Smooth muscle cell of the brain vasculature (primary cell): ENCODE measurements around the gene GPX6.
"Not testable (repeated sequence)": the region's sequence is repeated elsewhere in the genome, so short reads cannot be mapped to it uniquely, and the experiment has no call there.

Source experiments
- DNase-seq: peaks from one replicate; pipeline ENCODE4 v3.0.0-alpha.2; 2012; ENCODE audit warnings: low read depth, low spot score

GPX6 gene

DNA sequence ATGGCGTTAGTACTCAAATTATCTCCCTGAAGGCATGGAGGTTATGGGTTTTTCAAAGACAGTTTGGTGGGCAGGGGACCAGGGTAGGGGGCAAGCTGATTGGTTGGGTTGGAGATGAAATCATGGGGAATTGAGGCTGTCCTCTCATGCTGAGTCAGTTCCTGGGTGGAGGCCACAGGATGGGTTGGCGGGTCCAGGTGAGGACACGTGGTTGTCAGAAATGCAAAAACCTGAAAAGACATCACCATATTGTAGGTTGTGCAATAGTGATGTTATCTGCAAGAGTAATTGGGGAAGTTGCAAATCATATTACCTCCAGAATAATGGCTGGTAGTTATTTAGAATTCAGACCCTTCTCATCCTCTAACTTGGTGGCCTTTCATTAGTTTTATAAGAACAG, 30.1 kb downstream of the GPX6 start:
- DNase-seq = no peak

DNA sequence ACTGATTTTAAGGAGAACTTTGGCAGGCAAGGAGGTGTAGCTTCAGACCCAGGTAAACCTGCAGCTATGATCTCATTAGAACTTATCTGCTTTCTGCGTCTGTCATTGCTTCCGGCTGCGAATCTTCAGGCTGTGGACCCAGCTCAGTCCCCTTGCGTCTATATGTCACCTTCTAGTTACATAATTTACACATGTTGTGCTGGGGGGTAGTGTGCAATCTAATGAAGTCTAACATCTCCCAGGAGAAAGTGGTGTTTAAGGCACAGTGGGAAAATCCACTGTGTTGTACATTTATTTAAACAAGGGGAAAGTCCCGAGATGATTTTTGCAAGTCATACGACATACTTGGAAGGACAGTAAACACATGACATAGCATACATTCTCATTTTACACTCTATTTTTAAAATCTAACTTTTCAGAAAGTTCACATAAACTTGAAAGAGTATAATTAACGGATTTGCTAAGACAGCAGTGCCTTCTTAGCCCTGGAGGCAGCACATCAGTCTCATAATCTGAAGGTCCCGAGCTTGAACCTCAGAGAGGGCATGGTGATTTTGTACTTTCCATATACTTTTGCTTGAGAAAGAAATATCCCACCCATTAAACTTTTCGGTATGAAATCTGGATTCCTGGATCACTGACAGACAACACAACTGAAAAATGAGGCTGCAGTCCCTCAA, 35.2 kb downstream of the GPX6 start:
- DNase-seq = no peak

DNA sequence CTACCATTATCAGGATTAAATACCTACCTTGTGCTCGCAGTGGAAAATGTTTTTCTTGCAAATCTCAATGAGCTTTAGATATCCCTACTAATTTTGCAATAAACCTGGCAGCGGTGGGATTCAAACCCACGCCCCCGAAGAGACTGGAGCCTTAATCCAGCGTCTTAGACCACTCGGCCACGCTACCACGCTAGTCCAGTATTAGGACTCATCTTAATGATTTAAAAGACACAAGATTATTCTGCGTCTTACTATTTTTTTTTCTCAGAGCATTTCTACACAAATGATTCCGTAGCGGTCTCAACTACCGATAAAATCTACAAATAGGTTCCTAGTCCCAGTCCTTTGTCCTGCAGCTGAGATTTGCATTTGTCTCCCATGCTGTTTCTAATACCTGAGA, 37.1 kb downstream of the GPX6 start:
- DNase-seq = no peak

DNA sequence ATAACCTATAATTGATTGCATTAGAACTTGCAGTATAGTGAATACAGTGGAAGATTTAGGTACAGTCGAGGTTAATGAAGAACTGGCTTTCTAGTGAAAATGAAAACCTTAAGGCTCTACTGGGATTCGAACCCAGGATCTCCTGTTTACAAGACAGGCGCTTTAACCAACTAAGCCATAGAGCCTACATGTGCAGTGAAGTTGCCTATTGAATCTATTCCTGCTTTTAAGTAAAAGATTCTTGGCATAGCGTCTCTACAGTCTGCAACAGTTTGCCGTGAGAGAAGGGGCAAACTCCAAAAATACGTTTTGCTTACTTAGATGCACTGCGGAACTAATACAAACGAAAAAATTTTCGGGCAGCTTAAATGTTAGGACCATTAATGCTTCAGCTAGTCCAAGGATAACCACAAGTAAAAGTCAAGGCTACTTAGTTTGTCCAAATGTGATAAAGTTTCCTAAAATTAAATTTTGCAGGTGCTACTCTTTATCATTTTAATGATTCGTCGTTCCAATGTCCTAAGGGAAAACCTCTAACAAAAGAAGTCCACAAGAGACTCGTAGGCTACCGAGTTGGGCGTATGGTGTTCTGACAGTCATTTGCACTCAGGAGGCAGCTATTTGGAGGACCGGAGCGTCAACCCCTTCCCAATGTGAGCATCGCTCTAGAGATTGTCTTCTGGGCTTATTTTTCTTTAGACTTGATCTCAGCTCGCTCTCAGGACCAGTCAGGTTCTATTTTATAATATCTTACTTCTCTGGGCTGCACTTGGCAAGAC, 41.0 kb downstream of the GPX6 start:
- peak; percentile 45 for DNase-seq

- DNase-seq = not testable (repeated sequence)
These were observed 46.3 kb downstream of the GPX6 start for GRCh38 chr6:28469153-28469745.

GRCh38 chr6:28468056-28468455, 47.5 kb downstream of the GPX6 start:
- DNase-seq = no peak

- DNase-seq = no peak
These were observed 53.2 kb downstream of the GPX6 start for GRCh38 chr6:28462401-28462800.

GRCh38 chr6:28458568-28458967, 57.0 kb downstream of the GPX6 start:
- DNase-seq = no peak
